NCI-H1092 (cell line): ENCODE data around the gene BRAP.
"Not testable (repeated sequence)": the region's sequence is repeated elsewhere in the genome, so short reads cannot be mapped to it uniquely, and the experiment has no call there.

ENCODE experiments used
- DNase-seq: peaks from one replicate; lab custom pipeline; 2025; lab: John Stamatoyannopoulos, UW

Gene BRAP

GRCh38 chr12:111677186-111677585, 8.6 kb downstream of the BRAP start:
- DNase-seq, result no peak

DNA sequence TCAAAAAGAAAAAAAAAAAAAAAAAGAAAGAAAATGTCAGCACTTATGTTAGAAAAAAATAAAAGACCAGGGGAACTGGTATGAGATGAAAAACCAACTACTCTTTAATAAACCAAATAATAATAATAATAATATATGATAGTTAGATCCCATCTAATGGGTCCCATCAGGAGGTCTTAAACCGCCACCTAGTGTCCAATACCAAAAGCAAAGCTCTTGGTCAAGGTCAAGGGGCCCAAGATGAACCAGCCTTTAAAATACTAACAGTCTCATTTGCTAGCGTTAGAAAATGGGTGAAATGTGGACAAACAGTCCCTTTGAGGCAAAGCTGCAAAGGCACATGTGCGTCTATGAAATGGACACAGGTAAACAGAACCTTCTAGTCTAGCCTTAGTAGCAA, 12.3 kb downstream of the BRAP start:
- no peak for DNase-seq

DNA sequence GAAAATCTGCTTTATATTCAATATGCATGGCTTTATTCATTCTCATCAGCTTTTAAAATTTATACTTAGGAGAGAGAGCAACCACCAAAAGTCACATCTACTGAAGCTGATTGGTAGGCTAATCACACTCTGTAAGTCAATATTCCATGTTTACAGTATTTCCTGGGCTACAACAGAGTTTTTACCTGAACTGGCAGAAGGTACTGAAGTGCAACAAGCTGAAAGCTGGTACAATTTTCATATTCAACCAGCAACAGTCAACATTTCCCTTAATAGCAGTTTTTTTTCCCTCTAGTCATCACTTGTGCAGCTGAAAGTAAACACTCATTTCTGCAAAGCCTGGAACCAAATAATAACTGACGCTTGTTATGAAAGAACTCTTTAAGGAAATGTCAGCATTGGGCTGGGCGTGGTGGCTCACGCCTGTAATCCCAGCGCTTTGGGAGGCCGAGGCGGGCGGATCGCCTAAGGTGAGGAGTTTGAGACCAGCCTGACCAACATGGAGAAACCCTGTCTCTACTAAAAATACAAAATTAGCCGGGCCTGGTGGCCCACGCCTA, 12.9 kb downstream of the BRAP start:
- DNase-seq, result no peak

DNA sequence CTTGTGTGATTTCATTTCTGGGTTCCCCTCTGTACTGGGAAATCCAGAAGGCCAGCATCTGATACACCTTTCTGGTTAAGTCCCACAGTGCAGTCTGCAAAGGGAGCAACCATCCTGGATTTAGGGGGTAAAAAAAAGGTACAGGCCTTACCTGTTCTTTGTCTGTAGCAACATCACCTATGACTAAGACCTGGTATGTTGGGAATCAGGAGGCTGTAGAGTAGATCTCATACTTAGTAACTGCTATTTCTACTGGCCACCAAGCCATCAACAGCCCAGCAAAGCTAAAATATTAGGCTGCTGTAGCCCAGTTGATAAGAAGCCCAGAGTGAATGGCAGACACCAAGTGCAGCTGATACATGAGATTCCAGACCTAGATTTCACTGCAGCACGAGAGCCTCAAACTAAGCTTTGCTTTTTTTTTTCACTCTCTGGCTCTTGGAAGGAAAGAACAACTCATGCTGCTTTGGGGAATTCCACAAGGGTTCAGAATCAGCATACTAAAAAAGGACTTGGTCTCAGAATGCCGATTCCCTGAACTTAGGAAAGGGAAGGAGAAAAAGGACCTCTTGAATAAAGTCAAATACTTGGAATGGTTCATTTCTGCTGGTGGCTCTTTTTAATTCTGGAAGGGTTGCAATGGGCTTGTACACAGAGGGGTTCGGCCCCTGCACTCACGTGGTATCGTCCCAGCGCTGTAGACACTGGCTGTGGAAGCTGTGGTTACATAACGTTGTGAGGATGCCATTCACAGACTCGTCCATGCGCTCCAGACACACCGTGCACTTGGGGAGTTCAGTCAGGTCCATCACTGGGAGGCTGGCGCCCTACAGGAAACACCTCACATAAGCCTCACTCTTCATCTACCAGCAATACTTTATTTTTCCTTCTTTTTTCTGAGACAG, 20.5 kb downstream of the BRAP start:
- no peak for DNase-seq

- no peak for DNase-seq
Measured at GRCh38 chr12:111664499-111664898, 21.3 kb downstream of the BRAP start.

GRCh38 chr12:111656016-111656415, 29.7 kb downstream of the BRAP start:
- no peak for DNase-seq

DNA sequence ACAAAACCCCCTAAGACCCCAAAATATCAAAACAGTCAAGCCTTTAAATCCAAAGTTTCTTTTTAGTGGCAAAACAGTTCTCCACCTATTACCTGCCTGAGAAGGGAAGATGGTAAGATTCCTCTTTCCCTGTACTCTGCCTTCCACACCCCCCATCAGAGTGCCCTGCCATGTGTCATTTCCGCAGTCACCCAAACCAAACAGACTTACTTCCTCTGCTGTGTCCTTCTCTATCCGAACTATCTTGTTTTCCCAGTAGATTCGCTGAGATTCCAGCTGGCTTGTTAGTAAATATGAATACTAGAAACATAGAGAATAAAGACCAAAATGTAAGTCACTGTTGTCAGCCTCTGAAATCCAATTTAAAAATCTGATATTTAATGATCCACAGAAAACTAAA, 30.4 kb downstream of the BRAP start:
- no peak for DNase-seq

DNA sequence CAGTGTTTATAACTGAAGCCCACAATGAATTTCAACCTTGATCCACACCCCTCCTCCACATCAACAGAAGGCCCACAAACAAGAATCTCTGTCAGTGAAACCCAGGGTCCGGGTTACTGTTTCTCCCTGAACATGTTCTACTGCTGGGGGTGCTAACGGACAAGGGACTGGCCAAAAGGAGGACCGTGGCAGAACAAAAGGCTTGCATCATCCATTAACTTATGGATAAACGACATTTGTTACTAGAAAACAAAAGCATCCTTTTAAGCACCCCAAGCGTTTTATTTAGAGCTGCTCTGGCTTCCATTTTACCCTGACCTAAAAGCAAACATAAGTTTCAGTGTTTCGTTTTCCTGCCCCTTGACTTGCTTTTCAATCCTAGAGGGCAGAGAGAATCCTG, 32.2 kb downstream of the BRAP start:
- no peak for DNase-seq

DNA sequence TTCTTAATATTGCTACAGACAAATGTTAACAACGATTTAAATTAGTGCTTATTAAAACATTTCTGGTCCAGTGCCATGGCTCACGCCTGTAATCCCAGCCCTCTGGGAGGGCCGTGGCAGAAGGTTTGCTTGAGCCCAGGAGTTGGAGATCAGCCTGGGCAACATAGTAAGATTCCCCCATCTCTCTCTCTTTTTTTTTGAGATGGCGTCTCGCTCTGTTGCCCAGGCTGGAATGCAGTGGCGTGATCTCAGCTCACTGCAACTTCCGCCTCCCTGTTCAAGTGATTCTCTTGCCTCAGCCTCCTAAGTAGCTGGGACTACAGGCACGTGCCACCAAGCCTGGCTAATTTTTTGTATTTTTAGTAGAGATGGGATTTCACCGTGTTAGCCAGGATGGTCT, 33.2 kb downstream of the BRAP start:
- not testable (repeated sequence) for DNase-seq

DNA sequence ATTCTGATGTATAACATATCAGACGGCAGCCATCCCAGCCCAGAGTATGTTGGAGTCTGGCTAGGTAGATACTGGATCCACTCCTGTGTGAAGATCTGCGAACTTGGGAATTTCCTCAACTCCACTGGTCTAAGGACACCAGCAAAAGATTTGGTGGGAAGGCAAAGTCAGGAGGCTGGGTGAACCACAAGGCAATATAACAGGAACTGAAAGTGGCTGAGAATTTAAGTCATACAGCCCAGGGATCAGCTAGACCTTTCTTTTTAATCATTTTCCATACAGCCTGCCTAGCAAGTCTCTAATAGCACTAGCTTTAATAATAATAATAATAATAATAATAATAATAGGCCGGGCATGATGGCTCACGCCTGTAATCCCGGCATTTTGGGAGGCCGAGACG, 34.8 kb downstream of the BRAP start:
- DNase-seq, result no peak

GRCh38 chr12:111645433-111645832, 40.3 kb downstream of the BRAP start:
- no peak for DNase-seq

DNA sequence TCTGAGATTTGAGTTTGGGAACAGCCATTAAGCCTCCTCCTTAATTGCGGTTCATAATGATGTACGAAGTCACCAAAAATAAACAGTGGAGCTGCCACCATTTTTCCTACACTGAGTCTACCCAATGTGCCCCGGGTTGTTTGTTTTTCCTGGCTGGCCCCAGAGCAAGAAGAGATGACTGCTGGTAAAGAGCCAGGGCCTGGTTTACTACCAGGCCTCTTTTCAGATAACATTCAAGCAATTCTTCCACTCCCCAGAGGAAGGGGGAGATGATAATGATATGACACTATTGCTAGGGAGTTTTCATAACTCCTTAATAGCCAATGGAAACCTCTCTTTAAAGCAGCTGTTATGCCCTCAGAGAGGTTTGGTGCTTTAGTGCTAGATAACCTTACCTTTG, 42.3 kb downstream of the BRAP start:
- DNase-seq, result no peak

DNA sequence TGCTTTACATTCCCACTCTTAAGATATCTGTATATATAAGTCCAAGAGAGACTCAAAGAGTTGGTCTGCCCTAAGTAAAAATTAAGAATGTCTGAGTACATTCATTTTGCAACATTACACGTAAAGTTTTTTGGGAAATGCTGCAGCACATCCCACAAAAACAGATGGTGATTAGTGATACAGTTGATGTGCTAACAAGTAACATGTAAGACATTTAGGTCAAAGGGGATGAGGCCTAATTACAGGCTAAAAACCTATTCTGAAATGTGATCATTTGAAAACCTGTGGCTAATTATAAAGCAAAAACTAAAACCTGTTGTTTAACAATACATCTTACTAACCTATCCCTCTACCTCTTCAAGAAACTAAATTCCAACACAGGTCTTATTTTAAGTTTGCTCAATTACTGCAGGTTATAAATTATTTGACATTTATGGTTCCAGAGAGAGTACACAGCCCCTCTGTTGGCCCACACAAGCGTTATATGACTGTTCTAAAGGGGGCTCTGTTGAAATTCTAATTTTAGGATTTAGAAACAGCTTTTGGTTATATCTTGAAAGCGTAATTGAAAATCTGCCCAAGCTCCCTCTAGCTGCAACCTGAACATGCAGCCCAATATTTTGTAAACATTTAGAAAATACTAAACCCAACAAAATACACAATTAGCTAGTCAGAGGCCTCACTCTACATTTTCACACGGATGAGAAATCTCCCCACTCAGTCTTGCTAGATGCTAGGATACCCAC, 42.9 kb downstream of the BRAP start:
- no peak for DNase-seq

DNA sequence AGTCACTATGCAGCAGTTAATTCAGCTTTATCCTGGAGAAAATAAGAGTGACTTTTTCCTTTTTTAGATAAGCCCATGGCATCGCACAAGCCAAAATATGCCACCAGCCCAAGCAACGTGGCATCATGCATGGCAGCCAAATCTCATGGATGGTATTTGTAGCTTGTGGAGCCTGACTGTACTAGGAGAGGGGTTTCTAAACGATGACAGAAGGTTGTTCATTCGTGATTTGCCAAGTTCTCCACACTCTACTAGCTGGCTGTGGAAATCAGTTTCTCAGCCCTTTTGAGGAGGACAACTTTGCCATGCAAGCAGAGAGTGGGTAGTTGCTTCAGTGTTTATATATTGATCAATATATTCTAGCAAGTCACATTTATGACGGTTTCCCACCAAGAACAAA, 45.2 kb downstream of the BRAP start:
- no peak for DNase-seq

DNA sequence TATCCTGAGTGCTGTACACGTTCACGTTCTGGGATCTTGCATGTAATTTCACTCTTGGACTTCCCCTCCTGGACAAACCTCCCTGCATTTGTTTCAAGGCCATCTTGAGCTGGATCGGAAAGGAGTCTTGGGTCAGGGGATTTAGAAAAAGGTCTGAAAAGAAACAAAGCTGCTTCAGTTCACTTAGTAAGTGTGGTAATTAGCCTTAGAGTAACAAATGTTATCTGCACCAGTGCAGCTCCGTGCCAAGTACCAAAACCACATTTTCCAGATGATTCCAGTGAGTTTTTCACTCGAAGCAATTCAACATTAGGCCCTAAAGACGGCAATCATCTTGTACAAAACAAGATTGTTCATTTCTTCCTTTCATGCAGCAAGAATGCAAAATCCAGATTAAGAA, 47.2 kb downstream of the BRAP start:
- no peak for DNase-seq

DNA sequence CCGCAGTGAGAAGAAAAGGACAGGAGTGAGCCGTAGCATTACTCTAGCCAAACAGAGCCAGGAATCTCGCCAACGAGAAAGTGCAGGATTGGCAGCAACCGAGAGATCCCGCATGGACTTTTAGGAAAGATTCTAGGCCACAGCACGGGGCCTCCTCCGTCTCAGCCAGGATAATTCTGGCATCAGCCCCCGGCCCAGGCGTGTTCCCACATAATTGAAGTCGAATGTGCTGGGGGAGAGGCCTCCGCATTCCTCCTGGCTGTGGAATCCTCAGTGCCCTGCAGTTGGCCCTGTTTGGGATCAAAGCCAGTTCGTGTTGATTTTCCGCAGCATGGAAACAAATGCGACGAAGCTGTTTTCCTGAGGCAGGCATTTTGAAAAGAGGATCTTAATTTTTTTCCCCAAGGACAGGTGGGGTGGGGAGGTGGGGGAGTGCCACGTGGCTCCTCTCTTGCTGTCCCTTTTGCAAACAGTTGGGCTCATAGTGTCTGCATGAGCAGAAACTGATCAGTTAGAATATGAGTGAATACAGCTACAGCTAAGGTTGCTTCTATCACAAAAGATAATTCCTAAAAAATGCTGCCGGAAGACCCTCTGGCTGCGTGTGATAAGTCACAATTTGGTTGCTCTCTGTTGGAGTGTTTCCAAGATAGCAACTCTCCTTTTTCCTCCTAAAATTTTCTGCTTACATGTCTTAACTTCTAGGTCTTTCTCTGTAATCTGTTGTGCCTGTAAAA, 49.4 kb downstream of the BRAP start:
- DNase-seq, result peak; percentile 6

DNA sequence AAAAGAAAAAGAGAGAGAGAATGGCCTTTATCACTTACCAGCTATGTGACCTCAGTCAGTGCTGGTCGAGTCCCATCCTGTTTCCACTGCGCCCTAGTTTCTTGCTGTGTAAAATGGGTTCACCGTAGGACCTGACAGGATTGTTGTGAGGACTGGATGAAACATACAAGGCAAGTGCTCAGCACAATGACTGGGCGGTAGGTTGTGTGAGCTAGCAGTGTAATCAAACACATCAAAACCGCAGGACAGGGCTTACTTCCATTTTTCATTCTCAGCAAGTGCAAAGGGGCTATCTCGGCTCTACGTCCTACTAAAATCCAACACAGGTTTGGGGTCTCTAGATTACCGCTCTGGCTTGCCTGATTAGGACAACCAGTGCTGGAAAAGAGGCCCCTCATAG, 50.2 kb downstream of the BRAP start:
- DNase-seq, result no peak

DNA sequence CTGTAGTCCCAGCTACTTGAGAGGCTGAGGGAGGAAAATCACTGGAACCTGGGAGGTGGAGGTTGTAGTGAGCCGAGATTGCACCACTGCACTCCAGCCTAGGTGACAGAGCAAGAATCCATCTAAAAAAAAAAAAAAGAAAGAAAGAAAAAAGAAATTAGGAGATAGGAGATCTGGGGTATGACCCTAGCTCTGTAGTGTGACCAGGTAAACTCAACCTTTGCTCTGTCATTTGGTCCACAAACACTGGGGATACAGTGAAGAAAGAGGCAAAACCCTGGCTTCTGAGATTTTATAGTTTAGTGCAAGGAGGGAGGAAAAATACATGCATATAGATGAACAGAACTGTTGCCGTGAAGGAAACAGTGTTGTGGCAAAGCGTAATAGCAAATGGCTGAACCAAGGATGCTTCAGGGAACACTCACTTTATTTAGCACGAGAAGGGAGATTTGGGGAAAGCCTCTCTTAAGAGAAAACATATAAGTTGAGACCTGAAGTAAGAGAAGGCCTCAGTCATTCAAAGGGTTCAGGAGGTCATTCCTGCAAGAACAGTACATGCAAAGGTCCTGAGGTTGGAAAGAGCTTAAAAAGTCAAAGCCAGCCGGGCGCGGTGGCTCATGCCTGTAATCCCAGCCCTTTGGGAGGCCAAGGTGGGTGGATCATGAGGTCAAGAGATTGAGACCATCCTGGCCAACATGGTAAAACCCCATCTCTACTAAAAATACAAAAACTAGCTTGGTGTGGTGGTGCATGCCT, 57.1 kb downstream of the BRAP start:
- DNase-seq, result no peak

GRCh38 chr12:111626230-111626629, 59.5 kb downstream of the BRAP start:
- no peak for DNase-seq

DNA sequence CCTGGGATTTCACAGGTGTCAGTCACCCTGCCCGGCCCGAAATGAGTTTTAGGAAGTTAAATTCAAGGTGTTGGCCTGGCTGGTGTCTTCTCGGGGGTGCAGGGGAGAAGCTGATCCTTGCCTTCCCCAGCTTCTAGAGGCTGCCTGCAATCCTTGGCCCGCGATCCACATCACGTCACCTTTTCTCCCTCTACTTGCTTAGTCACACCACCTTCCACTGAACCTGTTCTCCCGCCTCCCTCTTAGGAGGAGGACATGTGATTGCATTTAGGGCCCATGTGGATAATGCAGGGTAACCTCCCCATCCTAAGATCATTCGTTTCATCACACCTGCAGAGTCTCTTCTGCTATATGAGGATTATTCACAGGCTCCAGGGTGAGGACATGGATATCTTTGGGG, 61.2 kb downstream of the BRAP start:
- no peak for DNase-seq

DNA sequence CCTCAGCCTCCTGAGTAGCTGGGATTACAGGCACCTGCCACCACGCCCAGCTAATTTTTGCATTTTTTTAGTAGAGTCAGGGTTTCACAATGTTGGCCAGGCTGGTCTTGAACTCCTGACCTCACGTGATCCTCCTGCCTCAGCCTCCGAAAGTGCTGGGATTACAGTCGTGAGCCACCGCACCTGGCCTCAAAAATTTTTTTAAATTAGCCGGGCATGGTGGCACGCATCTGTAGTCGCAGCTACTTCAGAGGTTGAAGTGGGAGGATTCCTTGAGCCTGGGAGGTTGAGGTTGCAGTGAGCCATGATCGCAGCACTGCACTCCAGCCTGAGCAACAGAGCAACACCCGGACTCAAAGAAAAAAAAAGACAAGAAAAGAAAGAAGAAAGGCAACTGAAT, 67.9 kb downstream of the BRAP start:
- not testable (repeated sequence) for DNase-seq

GRCh38 chr12:111616177-111616623, 69.6 kb downstream of the BRAP start:
- DNase-seq, result no peak
